Liver (tissue), 9 donors: ENCODE results near the gene CACNA1D. TPM values are rescaled to one million over a fixed set of nuclear protein-coding genes. Genes with fewer than 3 reads are reported as not detected.

Experiments used
- DNase-seq: peaks from one replicate; pipeline ENCODE4 v3.0.0-alpha.2; 2017; ENCODE audit warnings: low spot score
- H3K27ac ChIP-seq, 2 donors: one replicate each; pipeline ENCODE4 v1.7.0; 2013; ENCODE audit warnings: inconsistent platforms in 2 of 2, low read length in 2 of 2, control low read depth in 1 of 2, low read depth in 1 of 2, mild to moderate bottlenecking in 1 of 2
- H3K27me3 ChIP-seq, 4 donors: one replicate each; pipeline versions ENCODE4 v1.6.1 to v1.7.0; 2013; ENCODE audit warnings: low read length in 3 of 4, inconsistent platforms in 1 of 4, mild to moderate bottlenecking in 1 of 4, moderate library complexity in 1 of 4; ENCODE audit not compliant: control insufficient read depth in 4 of 4, insufficient read depth in 4 of 4
- H3K36me3 ChIP-seq, 4 donors: one replicate each; pipeline versions ENCODE4 v1.6.1 to v1.7.0; 2013; ENCODE audit warnings: low read length in 3 of 4, mild to moderate bottlenecking in 3 of 4, low read depth in 1 of 4, moderate library complexity in 1 of 4; ENCODE audit not compliant: control insufficient read depth in 4 of 4, insufficient read depth in 3 of 4
- H3K4me1 ChIP-seq, 4 donors: one replicate each; pipeline versions ENCODE4 v1.6.1 to v1.7.0; 2013; ENCODE audit warnings: low read length in 3 of 4, mild to moderate bottlenecking in 3 of 4, moderate library complexity in 1 of 4; ENCODE audit not compliant: control insufficient read depth in 4 of 4, insufficient read depth in 4 of 4
- H3K4me3 ChIP-seq, 3 donors: one replicate each; pipeline versions ENCODE4 v1.6.1 to v1.7.0; 2013; ENCODE audit warnings: low read length in 3 of 3, control low read depth in 1 of 3, low read depth in 1 of 3, mild to moderate bottlenecking in 1 of 3
- H3K9ac ChIP-seq, 2 donors: one replicate each; pipeline ENCODE4 v1.7.0; 2013; ENCODE audit warnings: low read length in 2 of 2, mild to moderate bottlenecking in 2 of 2, moderate library complexity in 2 of 2, control low read depth in 1 of 2, low read depth in 1 of 2
- H3K9me3 ChIP-seq, 4 donors: one replicate each; pipeline versions ENCODE4 v1.6.1 to v1.7.0; 2013; ENCODE audit warnings: low read length in 3 of 4; ENCODE audit not compliant: control insufficient read depth in 4 of 4
- EGR1 ChIP-seq, 2 donors: IDR thresholded peaks; 2 replicates each; pipeline ENCODE4 v1.6.1; 2016 to 2018; ENCODE audit warnings: antibody characterized with exemption in 2 of 2, low read depth in 2 of 2
- FOXA1 ChIP-seq: IDR thresholded peaks from 2 replicates; pipeline ENCODE4 v1.6.1; 2016; ENCODE audit warnings: antibody characterized with exemption
- FOXA2 ChIP-seq: IDR thresholded peaks from 2 replicates; pipeline ENCODE4 v1.6.1; 2016; ENCODE audit warnings: antibody characterized with exemption
- GABPA ChIP-seq, 2 donors: IDR thresholded peaks in 1 of 2; conservative IDR thresholded peaks in 1 of 2; 2 replicates each; pipeline ENCODE4 v1.6.1; 2016; ENCODE audit warnings: antibody characterized with exemption in 2 of 2, mild to moderate bottlenecking in 1 of 2, moderate library complexity in 1 of 2
- HNF4A ChIP-seq, 2 donors: conservative IDR thresholded peaks; 2 replicates each; pipeline ENCODE4 v1.6.1; 2016; ENCODE audit warnings: antibody characterized with exemption in 2 of 2, mild to moderate bottlenecking in 2 of 2
- HNF4G ChIP-seq: IDR thresholded peaks from 2 replicates; pipeline ENCODE4 v1.6.1; 2016; ENCODE audit warnings: antibody characterized with exemption
- JUND ChIP-seq, 2 donors: IDR thresholded peaks; 2 replicates each; pipeline ENCODE4 v1.6.1; 2016; ENCODE audit warnings: antibody characterized with exemption in 2 of 2
- NR2F2 ChIP-seq: IDR thresholded peaks from 2 replicates; pipeline ENCODE4 v1.6.1; 2016; ENCODE audit warnings: antibody characterized with exemption
- RAD21 ChIP-seq, 2 donors: IDR thresholded peaks; 2 replicates each; pipeline ENCODE4 v1.6.1; 2016; ENCODE audit warnings: antibody characterized with exemption in 2 of 2, mild to moderate bottlenecking in 2 of 2
- RXRA ChIP-seq, 2 donors: IDR thresholded peaks; 2 replicates each; pipeline ENCODE4 v1.6.1; 2017 to 2018; ENCODE audit warnings: antibody characterized with exemption in 2 of 2, mild to moderate bottlenecking in 1 of 2
- TAF1 ChIP-seq: conservative IDR thresholded peaks from 2 replicates; pipeline ENCODE4 v1.6.1; 2016; ENCODE audit warnings: antibody characterized with exemption, mild to moderate bottlenecking
- YY1 ChIP-seq: IDR thresholded peaks from 2 replicates; pipeline ENCODE4 v1.6.1; 2016; ENCODE audit warnings: antibody characterized with exemption, mild to moderate bottlenecking
- WGBS: extraction: QIAGEN DNeasy Blood & Tissue Kit; methylation state at CpG from one replicate; pipeline ENCODE4 v1.1.7; 2013; 5-methylcytosine and 5-hydroxymethylcytosine counted together
- polyA plus RNA-seq, 2 donors: library from polyadenylated mRNA; stranded (reverse) in 1 of 2; unstranded in 1 of 2; fragments of 200-250 nt in 1 of 2; fragments of >200 nt in 1 of 2; fragmentation: Nextera tagmentation in 1 of 2; extraction: Ambion mirVana in 1 of 2; gene quantifications; one replicate each; pipeline versions ENCODE4 v1.2.1 to v1.2.3, GENCODE V29; 2013 to 2015
- total RNA-seq, 2 donors: library from RNA; depleted of rRNA; stranded (reverse); fragments of >200 nt; gene quantifications; one replicate each; pipeline ENCODE4 v1.2.3, GENCODE V29; 2014
- TF ChIP-seq, protein P1 (sequence below): IDR thresholded peaks from 2 replicates; pipeline ENCODE4 v1.6.1; 2016; ENCODE audit warnings: antibody characterized with exemption
- TF ChIP-seq, protein P2 (sequence below): IDR thresholded peaks from 2 replicates; pipeline ENCODE4 v1.6.1; 2016; ENCODE audit warnings: antibody characterized with exemption
- TF ChIP-seq, protein P3 (sequence below): fragments of 150-350 bp; IDR thresholded peaks from 2 replicates; pipeline ENCODE4 v1.5.1; 2017; ENCODE audit warnings: improper control_type of control experiment, low read depth, low read length; ENCODE audit not compliant: missing input control
- donor health status: healthy.
- donor health status: healthy.
- donor health status: healthy.
- donor health status: healthy.
- donor health status: healthy.

Gene CACNA1D
- total and polyA plus RNA-seq, 4 donors: 1.8 to 18.9 (median 3.4) TPM

DNA sequence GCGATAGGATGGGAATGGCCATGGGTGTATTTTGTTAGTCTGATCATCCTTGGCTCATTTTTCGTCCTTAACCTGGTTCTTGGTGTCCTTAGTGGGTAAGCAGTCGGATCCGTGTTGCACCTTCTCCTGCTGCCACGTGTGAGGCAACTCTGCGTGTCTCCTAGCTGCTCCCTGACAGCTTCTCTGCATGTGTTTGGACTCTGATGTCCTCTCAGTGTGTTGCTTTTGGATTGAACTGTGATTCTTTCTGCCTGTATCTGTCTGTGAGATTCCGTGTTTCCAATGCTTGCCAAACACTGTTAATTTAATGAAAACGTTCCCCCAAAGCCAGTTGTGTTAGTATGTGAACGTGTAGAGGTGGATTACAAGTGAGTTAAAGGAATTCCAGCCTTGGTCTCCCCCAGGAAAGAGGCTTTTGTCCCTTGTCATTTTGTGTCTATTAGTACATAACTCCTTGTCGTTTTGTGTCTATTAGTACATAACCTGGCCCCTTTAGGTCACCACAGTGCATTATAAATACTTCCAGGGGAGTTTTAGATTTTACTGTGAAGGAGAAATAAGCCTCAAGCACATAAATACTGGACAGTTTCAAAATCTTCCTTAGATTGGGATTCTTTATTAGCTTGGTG, 179.4 kb downstream of the CACNA1D start:
- Histone ChIP-seq H3K9ac (no peak overlapping the region), H3K27me3 (no peaks in the 10 kb centered on the region), H3K27ac (no peak overlapping the region), H3K4me3 (no peak overlapping the region), H3K36me3 (no peaks in the 10 kb centered on the region), H3K9me3 (no peaks in the 10 kb centered on the region), H3K4me1 (no peaks in the 10 kb centered on the region)
- TF ChIP-seq NR2F2 (no peak), HNF4G (no peak)
- TF ChIP-seq, protein P1, sequence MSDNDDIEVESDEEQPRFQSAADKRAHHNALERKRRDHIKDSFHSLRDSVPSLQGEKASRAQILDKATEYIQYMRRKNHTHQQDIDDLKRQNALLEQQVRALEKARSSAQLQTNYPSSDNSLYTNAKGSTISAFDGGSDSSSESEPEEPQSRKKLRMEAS: no peak
- DNase-seq: no peak
- 85% methylated on average over 10 of the region's 10 CpGs for WGBS

DNA sequence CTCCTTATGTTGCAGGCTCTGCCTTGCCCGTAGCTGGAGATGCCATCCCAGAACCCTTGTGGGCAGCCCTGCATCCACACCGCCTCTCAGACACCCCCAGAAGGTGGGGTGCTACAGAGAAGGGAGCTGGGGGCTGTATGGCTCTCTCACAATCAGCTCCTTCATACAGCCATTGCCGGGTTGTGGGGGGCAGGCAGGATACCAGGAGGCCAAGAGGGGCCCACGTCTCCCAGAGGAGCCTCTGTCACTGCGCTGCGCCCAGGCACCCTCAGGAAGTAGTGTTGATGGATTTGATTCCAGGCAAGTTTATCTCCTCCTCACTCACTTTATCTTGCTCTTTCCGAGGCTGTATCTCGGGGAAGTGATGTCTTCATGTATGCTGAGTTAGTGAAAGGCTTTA, 180.2 kb downstream of the CACNA1D start:
- Histone ChIP-seq H3K9ac (no peak overlapping the region), H3K9me3 (no peaks in the 10 kb centered on the region), H3K4me1 (no peaks in the 10 kb centered on the region), H3K36me3 (no peaks in the 10 kb centered on the region), H3K27me3 (no peaks in the 10 kb centered on the region), H3K4me3 (no peak overlapping the region), H3K27ac (no peak overlapping the region)
- no peak for DNase-seq
- WGBS: 79% methylated on average over 8 of the region's 8 CpGs
- TF ChIP-seq JUND (IDR thresholded peaks at IDR 0.05) (no peak), RXRA (IDR thresholded peaks at IDR 0.05) (no peak), GABPA (IDR thresholded peaks at IDR 0.05 in 1 of 2, conservative IDR thresholded peaks at IDR 0.05 in 1 of 2) (no peak), RAD21 (IDR thresholded peaks at IDR 0.05) (no peak), YY1 (no peak), HNF4G (no peak), FOXA2 (no peak), FOXA1 (no peak), HNF4A (conservative IDR thresholded peaks at IDR 0.05) (no peak), NR2F2 (no peak), EGR1 (IDR thresholded peaks at IDR 0.05; ENCODE audit: low read depth in 2 of 2) (no peak), TAF1 (no peak)
- TF ChIP-seq, protein P2, sequence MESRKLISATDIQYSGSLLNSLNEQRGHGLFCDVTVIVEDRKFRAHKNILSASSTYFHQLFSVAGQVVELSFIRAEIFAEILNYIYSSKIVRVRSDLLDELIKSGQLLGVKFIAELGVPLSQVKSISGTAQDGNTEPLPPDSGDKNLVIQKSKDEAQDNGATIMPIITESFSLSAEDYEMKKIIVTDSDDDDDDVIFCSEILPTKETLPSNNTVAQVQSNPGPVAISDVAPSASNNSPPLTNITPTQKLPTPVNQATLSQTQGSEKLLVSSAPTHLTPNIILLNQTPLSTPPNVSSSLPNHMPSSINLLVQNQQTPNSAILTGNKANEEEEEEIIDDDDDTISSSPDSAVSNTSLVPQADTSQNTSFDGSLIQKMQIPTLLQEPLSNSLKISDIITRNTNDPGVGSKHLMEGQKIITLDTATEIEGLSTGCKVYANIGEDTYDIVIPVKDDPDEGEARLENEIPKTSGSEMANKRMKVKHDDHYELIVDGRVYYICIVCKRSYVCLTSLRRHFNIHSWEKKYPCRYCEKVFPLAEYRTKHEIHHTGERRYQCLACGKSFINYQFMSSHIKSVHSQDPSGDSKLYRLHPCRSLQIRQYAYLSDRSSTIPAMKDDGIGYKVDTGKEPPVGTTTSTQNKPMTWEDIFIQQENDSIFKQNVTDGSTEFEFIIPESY: no peak
- TF ChIP-seq, protein P3, sequence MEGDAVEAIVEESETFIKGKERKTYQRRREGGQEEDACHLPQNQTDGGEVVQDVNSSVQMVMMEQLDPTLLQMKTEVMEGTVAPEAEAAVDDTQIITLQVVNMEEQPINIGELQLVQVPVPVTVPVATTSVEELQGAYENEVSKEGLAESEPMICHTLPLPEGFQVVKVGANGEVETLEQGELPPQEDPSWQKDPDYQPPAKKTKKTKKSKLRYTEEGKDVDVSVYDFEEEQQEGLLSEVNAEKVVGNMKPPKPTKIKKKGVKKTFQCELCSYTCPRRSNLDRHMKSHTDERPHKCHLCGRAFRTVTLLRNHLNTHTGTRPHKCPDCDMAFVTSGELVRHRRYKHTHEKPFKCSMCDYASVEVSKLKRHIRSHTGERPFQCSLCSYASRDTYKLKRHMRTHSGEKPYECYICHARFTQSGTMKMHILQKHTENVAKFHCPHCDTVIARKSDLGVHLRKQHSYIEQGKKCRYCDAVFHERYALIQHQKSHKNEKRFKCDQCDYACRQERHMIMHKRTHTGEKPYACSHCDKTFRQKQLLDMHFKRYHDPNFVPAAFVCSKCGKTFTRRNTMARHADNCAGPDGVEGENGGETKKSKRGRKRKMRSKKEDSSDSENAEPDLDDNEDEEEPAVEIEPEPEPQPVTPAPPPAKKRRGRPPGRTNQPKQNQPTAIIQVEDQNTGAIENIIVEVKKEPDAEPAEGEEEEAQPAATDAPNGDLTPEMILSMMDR: no peak
- TF ChIP-seq, protein P1: no peak
